Osteoblast (primary cell): ENCODE measurements around the gene SIPA1L2. TPM values are rescaled to one million over a fixed set of nuclear protein-coding genes. Genes with fewer than 3 reads are reported as not detected.
A peak's percentile ranks its signal among the peaks of the same experiment; 100 is the strongest.

Experiments
- DNase-seq: peaks from one replicate; pipeline ENCODE4 v3.0.0; 2011; ENCODE audit warnings: low spot score, mixed read lengths; ENCODE audit not compliant: insufficient read length; ENCODE audit errors: missing footprints
- H2AFZ ChIP-seq: 2 replicates; pipeline ENCODE4 v1.6.0; 2011; ENCODE audit warnings: mild to moderate bottlenecking, low read length
- H3K27ac ChIP-seq: 2 replicates; pipeline ENCODE4 v1.5.1; 2011; ENCODE audit warnings: mild to moderate bottlenecking, low read depth, low read length, moderate library complexity
- H3K27me3 ChIP-seq: 2 replicates; pipeline ENCODE4 v1.6.0; 2012; ENCODE audit warnings: mild to moderate bottlenecking, control low read depth, inconsistent platforms, low read length, moderate library complexity; ENCODE audit not compliant: insufficient read depth
- H3K36me3 ChIP-seq: 2 replicates; pipeline ENCODE4 v1.5.1; 2011; ENCODE audit warnings: mild to moderate bottlenecking, low read length, control low read depth, moderate library complexity; ENCODE audit not compliant: insufficient read depth
- H3K4me1 ChIP-seq: 2 replicates; pipeline ENCODE4 v1.5.1; 2011; ENCODE audit warnings: mild to moderate bottlenecking, low read length, control low read depth, moderate library complexity; ENCODE audit not compliant: insufficient read depth
- H3K4me2 ChIP-seq: 2 replicates; pipeline ENCODE4 v1.6.0; 2011; ENCODE audit warnings: mild to moderate bottlenecking, low read length; ENCODE audit not compliant: insufficient read depth
- H3K4me3 ChIP-seq: fragments of 200-600 bp; sonication (generic); 3 replicates; pipeline ENCODE4 v1.5.1; 2012; ENCODE audit warnings: mild to moderate bottlenecking, low read length, inconsistent platforms; ENCODE audit not compliant: insufficient read depth
- H3K79me2 ChIP-seq: 2 replicates; pipeline ENCODE4 v1.6.0; 2012; ENCODE audit warnings: mild to moderate bottlenecking, low read length, control low read depth, inconsistent platforms; ENCODE audit not compliant: insufficient read depth
- H3K9me3 ChIP-seq: 2 replicates; pipeline ENCODE4 v1.5.1; 2011; ENCODE audit warnings: low read depth, low read length, control low read depth
- H4K20me1 ChIP-seq: 2 replicates; pipeline ENCODE4 v1.6.0; 2012; ENCODE audit warnings: mild to moderate bottlenecking, low read length, control low read depth; ENCODE audit not compliant: insufficient read depth
- total RNA-seq: library from RNA; depleted of rRNA; stranded (reverse); fragments of >200 nt; gene quantifications from 2 replicates; pipeline ENCODE4 v1.2.3, GENCODE V29; 2012
- TF ChIP-seq, protein P1 (sequence below): IDR thresholded peaks from 2 replicates; pipeline ENCODE4 v1.5.1; 2011; ENCODE audit warnings: mild to moderate bottlenecking, low read depth, low read length, moderate library complexity; ENCODE audit errors: extremely low read depth

Gene SIPA1L2
- total RNA-seq, result 6.9 and 8.0 TPM in 2 replicates

DNA sequence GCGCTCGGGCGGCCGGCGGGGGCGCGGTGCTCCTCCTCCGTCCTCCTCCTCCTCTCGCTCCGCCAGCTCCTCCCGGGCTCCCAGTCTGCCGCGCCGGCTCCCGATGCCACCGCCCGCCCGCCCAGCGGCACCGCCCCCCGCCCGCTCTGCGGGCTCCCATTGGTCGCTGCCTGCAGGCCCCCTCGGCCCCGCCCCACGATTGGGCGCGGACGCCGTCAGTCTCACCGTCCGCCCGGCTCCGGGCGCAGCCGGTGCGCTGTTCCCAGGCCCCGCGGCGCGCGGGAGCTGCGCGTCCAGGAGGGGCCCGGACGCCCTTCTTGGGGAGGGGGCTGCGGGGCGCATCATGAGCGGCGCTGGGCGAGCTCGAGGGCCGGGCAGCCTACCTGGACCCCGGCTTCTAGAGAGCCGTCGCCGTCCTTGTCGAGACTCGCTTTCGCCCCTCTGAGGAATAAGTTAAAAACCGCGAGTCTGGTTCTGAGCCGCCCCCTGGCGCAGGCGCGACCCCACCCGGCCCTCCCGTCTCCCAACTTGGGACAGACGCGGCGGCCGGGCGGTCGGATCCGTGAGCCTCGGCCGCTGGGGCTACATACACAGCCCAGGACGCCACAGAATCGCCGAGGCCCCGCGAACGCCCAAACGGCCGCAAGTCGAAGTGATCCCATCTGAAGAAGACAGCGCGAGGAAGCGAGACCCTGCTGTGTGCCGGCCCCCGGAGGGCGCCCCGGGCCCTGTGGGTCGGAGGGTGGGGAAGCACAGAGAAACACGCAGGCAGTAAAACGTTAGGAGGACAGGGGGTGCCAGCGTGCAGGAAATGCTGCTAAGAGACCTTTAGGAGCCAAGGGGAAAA is at the start of gene SIPA1L2:
Gene SIPA1L2, minus strand, starts transcription at position 87 of the 847 bp plus-strand sequence. CDS start 114,794 bp downstream, outside the sequence.
- Histone ChIP-seq H3K9me3 (no peaks in the 10 kb centered on the region), H3K4me3 (peak within 1 kb of the TSS; percentile 72), H3K4me1 (peaks cover 23% of the 10 kb centered on the region), H3K4me2 (peak within 1 kb of the TSS; percentile 80), H3K36me3 (no peaks in the 10 kb centered on the region), H3K27me3 (peaks cover 27% of the 10 kb centered on the region), H3K79me2 (no peaks in the 10 kb centered on the region), H4K20me1 (no peaks in the 10 kb centered on the region), H2AFZ (peak within 1 kb of the TSS; percentile 71), H3K27ac (no peak within 1 kb of the TSS)
- DNase-seq, result peak; percentile 100
- TF ChIP-seq, protein P1, sequence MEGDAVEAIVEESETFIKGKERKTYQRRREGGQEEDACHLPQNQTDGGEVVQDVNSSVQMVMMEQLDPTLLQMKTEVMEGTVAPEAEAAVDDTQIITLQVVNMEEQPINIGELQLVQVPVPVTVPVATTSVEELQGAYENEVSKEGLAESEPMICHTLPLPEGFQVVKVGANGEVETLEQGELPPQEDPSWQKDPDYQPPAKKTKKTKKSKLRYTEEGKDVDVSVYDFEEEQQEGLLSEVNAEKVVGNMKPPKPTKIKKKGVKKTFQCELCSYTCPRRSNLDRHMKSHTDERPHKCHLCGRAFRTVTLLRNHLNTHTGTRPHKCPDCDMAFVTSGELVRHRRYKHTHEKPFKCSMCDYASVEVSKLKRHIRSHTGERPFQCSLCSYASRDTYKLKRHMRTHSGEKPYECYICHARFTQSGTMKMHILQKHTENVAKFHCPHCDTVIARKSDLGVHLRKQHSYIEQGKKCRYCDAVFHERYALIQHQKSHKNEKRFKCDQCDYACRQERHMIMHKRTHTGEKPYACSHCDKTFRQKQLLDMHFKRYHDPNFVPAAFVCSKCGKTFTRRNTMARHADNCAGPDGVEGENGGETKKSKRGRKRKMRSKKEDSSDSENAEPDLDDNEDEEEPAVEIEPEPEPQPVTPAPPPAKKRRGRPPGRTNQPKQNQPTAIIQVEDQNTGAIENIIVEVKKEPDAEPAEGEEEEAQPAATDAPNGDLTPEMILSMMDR, result peak; percentile 28

GRCh38 chr1:232678185-232678886 is 48.4 kb upstream of the SIPA1L2 start:
- Histone ChIP-seq H3K27me3 (no peaks in the 10 kb centered on the region), H4K20me1 (no peaks in the 10 kb centered on the region), H3K4me3 (no peak overlapping the region), H3K4me1 (no peaks in the 10 kb centered on the region), H3K9me3 (no peaks in the 10 kb centered on the region), H3K79me2 (no peaks in the 10 kb centered on the region), H3K27ac (no peak overlapping the region), H3K4me2 (no peak overlapping the region), H2AFZ (no peak overlapping the region), H3K36me3 (no peaks in the 10 kb centered on the region)
- TF ChIP-seq, protein P1, result no peak
- DNase-seq, result no peak

GRCh38 chr1:232676307-232676706 is 46.4 kb upstream of the SIPA1L2 start:
- Histone ChIP-seq H3K79me2 (no peaks in the 10 kb centered on the region), H3K9me3 (no peaks in the 10 kb centered on the region), H3K4me3 (no peak overlapping the region), H4K20me1 (no peaks in the 10 kb centered on the region), H2AFZ (no peak overlapping the region), H3K27ac (no peak overlapping the region), H3K27me3 (no peaks in the 10 kb centered on the region), H3K4me2 (no peak overlapping the region), H3K36me3 (no peaks in the 10 kb centered on the region), H3K4me1 (no peaks in the 10 kb centered on the region)
- no peak for DNase-seq
- TF ChIP-seq, protein P1, result no peak

DNA sequence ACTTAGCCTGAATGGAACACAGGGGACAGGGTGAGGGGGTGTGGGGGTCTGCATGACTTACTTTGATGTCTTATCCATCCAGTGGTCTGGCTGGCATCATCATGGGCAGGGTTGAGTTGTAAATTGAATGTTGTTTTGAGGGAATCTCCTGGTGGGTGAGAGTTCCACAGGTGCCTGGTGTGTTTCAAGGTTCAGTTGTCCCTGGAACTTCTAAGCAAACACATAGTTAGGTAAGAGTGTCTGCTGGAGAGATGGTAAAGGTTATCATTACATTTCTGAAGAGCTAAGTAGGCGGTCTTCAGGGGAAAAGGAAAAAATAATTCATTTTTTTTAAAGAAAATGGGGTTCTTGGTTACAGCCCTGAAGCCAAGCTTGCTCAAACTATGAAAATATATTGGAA is 46.0 kb upstream of the SIPA1L2 start:
- TF ChIP-seq, protein P1, result no peak
- H2AFZ ChIP-seq, result no peak overlapping the region
- no peak overlapping the region for H3K27ac ChIP-seq
- no peaks in the 10 kb centered on the region for H3K79me2 ChIP-seq
- DNase-seq, result no peak
- no peak overlapping the region for H3K4me3 ChIP-seq
- no peak overlapping the region for H3K4me2 ChIP-seq
- H3K9me3 ChIP-seq, result no peaks in the 10 kb centered on the region
- H4K20me1 ChIP-seq, result no peaks in the 10 kb centered on the region
- no peaks in the 10 kb centered on the region for H3K36me3 ChIP-seq
- H3K4me1 ChIP-seq, result no peaks in the 10 kb centered on the region
- H3K27me3 ChIP-seq, result no peaks in the 10 kb centered on the region
